ENCODE results near the gene RABGAP1. TPM values are rescaled to one million over a fixed set of nuclear protein-coding genes. Genes with fewer than 3 reads are reported as not detected.

The RABGAP1 gene
- polyA plus RNA-seq, 4 donors: 57.6 to 69.7 (median 64.0) TPM

- DNase-seq (ENCODE audit: low read depth in 4 of 4, low spot score in 3 of 4): no peak
Measured at GRCh38 chr9:123003466-123003865, 62.6 kb downstream of the RABGAP1 start.

- no peak for DNase-seq (ENCODE audit: low read depth in 4 of 4, low spot score in 3 of 4)
Measured at GRCh38 chr9:123005964-123006363, 65.1 kb downstream of the RABGAP1 start.

- no peak for DNase-seq (ENCODE audit: low read depth in 4 of 4, low spot score in 3 of 4)
Measured at GRCh38 chr9:123007269-123007668, 66.4 kb downstream of the RABGAP1 start.

- DNase-seq (ENCODE audit: low read depth in 4 of 4, low spot score in 3 of 4): no peak
Measured at GRCh38 chr9:123008909-123009308, 68.1 kb downstream of the RABGAP1 start.

- no peak for DNase-seq (ENCODE audit: low read depth in 4 of 4, low spot score in 3 of 4)
Measured at GRCh38 chr9:123011380-123011779, 70.6 kb downstream of the RABGAP1 start.

- DNase-seq (ENCODE audit: low read depth in 4 of 4, low spot score in 3 of 4): no peak
Measured at GRCh38 chr9:123011878-123012528, 71.2 kb downstream of the RABGAP1 start.

GRCh38 chr9:123016631-123017030, 75.8 kb downstream of the RABGAP1 start:
- no peak for DNase-seq (ENCODE audit: low read depth in 4 of 4, low spot score in 3 of 4)

GRCh38 chr9:123020796-123021195, 80.0 kb downstream of the RABGAP1 start:
- DNase-seq (ENCODE audit: low read depth in 4 of 4, low spot score in 3 of 4): no peak

- no peak for DNase-seq (ENCODE audit: low read depth in 4 of 4, low spot score in 3 of 4)
Measured at GRCh38 chr9:123026425-123026824, 85.6 kb downstream of the RABGAP1 start.

- DNase-seq (ENCODE audit: low read depth in 4 of 4, low spot score in 3 of 4): no peak
Measured at GRCh38 chr9:123027517-123027916, 86.7 kb downstream of the RABGAP1 start.

GRCh38 chr9:123028136-123028535, 87.3 kb downstream of the RABGAP1 start:
- DNase-seq (ENCODE audit: low read depth in 4 of 4, low spot score in 3 of 4): no peak

GRCh38 chr9:123028973-123029372, 88.2 kb downstream of the RABGAP1 start:
- DNase-seq (ENCODE audit: low read depth in 4 of 4, low spot score in 3 of 4): no peak

GRCh38 chr9:123031963-123032362, 91.1 kb downstream of the RABGAP1 start:
- DNase-seq (ENCODE audit: low read depth in 4 of 4, low spot score in 3 of 4): no peak

GRCh38 chr9:123033352-123033751, 92.5 kb downstream of the RABGAP1 start, which contains the start of gene GPR21:
TSS of gene GPR21 (plus strand) at chr9:123033667. CDS start at chr9:123034567, 900 bp downstream.
- DNase-seq (ENCODE audit: low read depth in 4 of 4, low spot score in 3 of 4): no peak

GRCh38 chr9:123033864-123034601, 93.2 kb downstream of the RABGAP1 start:
- DNase-seq (ENCODE audit: low read depth in 4 of 4, low spot score in 3 of 4): no peak

GRCh38 chr9:123034881-123035510, 94.2 kb downstream of the RABGAP1 start:
- no peak for DNase-seq (ENCODE audit: low read depth in 4 of 4, low spot score in 3 of 4)

- no peak for DNase-seq (ENCODE audit: low read depth in 4 of 4, low spot score in 3 of 4)
Measured at GRCh38 chr9:123035791-123036190, 95.0 kb downstream of the RABGAP1 start.

- DNase-seq (ENCODE audit: low read depth in 4 of 4, low spot score in 3 of 4): no peak
Measured at GRCh38 chr9:123036893-123037545, 96.2 kb downstream of the RABGAP1 start.

GRCh38 chr9:123039617-123040219, 98.9 kb downstream of the RABGAP1 start:
- no peak for DNase-seq (ENCODE audit: low read depth in 4 of 4, low spot score in 3 of 4)

- no peak for DNase-seq (ENCODE audit: low read depth in 4 of 4, low spot score in 3 of 4)
Measured at GRCh38 chr9:123040801-123041200, 100.0 kb downstream of the RABGAP1 start.

GRCh38 chr9:123041489-123041888, 100.7 kb downstream of the RABGAP1 start:
- DNase-seq (ENCODE audit: low read depth in 4 of 4, low spot score in 3 of 4): no peak

Data from right renal pelvis (tissue), 4 donors.